ENCODE data around the gene MTAP.

MTAP gene

DNA sequence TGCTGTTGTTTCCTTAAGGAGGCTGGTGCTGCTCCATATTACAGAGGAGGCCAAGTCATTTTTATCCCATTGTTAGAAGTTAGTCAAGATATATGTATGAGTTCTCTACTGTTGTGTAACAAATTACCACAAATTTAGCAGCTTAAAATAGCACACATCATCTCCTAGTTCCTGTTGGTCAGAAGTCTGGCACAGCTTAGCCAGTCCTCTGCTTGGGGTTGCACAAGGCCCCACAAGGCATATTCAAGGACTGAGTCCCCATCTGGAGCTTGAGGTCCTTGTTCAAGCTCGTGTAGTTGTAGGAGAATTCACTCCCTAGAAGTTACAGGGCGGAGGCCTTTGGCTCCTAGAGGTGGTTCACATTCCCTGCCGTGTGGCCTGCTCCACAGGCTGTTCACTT lies 14.7 kb downstream of the MTAP start:
- no peaks in the 10 kb centered on the region for H3K9me2 ChIP-seq (replicated peaks; ENCODE audit: insufficient read depth, low read length)
- no peak overlapping the region for H3K4me2 ChIP-seq (ENCODE audit: low read depth, low read length, poor library complexity, severe bottlenecking)
- no peak overlapping the region for H3K27ac ChIP-seq (ENCODE audit: low read depth, low read length)
- peaks cover 21% of the 10 kb centered on the region for H3F3A ChIP-seq (ENCODE audit: insufficient read depth)
- peaks cover 43% of the 10 kb centered on the region for H3K36me3 ChIP-seq (ENCODE audit: low read length)
- no peaks in the 10 kb centered on the region for H3K9me3 ChIP-seq (ENCODE audit: insufficient read depth, low read length)
- peaks cover 11% of the 10 kb centered on the region for H4K20me1 ChIP-seq (ENCODE audit: low read depth, low read length)
- H3K9ac ChIP-seq (ENCODE audit: low read length) = no peak overlapping the region
- H3K4me3 ChIP-seq (ENCODE audit: insufficient read depth, low read length, poor library complexity, severe bottlenecking) = no peak overlapping the region
- H3K79me2 ChIP-seq (ENCODE audit: insufficient read depth, low read length) = peaks cover 77% of the 10 kb centered on the region
- no peak overlapping the region for H2AFZ ChIP-seq (ENCODE audit: low read depth, low read length, severe bottlenecking)
- no peaks in the 10 kb centered on the region for H3K27me3 ChIP-seq (ENCODE audit: low read length)
- TF ChIP-seq EZH2phosphoT487 (conservative IDR thresholded peaks at IDR 0.05; ENCODE audit: low read length) = no peak
- TF ChIP-seq, protein P1, sequence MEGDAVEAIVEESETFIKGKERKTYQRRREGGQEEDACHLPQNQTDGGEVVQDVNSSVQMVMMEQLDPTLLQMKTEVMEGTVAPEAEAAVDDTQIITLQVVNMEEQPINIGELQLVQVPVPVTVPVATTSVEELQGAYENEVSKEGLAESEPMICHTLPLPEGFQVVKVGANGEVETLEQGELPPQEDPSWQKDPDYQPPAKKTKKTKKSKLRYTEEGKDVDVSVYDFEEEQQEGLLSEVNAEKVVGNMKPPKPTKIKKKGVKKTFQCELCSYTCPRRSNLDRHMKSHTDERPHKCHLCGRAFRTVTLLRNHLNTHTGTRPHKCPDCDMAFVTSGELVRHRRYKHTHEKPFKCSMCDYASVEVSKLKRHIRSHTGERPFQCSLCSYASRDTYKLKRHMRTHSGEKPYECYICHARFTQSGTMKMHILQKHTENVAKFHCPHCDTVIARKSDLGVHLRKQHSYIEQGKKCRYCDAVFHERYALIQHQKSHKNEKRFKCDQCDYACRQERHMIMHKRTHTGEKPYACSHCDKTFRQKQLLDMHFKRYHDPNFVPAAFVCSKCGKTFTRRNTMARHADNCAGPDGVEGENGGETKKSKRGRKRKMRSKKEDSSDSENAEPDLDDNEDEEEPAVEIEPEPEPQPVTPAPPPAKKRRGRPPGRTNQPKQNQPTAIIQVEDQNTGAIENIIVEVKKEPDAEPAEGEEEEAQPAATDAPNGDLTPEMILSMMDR (IDR thresholded peaks at IDR 0.05; ENCODE audit: insufficient read depth, low read length, poor library complexity, severe bottlenecking) = no peak

- no peak overlapping the region for H3K4me2 ChIP-seq (ENCODE audit: low read depth, low read length, poor library complexity, severe bottlenecking)
- no peak overlapping the region for H3K27ac ChIP-seq (ENCODE audit: low read depth, low read length)
- H3K9me3 ChIP-seq (ENCODE audit: insufficient read depth, low read length) = no peaks in the 10 kb centered on the region
- peaks cover 14% of the 10 kb centered on the region for H3K36me3 ChIP-seq (ENCODE audit: low read length)
- no peak overlapping the region for H2AFZ ChIP-seq (ENCODE audit: low read depth, low read length, severe bottlenecking)
- peaks cover 14% of the 10 kb centered on the region for H4K20me1 ChIP-seq (ENCODE audit: low read depth, low read length)
- H3F3A ChIP-seq (ENCODE audit: insufficient read depth) = 0 out of 2 replicates have a peak, but pooled peaks cover 3% of the 10 kb centered on the region
- no peak overlapping the region for H3K9ac ChIP-seq (ENCODE audit: low read length)
- no peak for TF ChIP-seq EZH2phosphoT487 (conservative IDR thresholded peaks at IDR 0.05; ENCODE audit: low read length)
- TF ChIP-seq, protein P1 (IDR thresholded peaks at IDR 0.05; ENCODE audit: insufficient read depth, low read length, poor library complexity, severe bottlenecking) = no peak
- H3K4me3 ChIP-seq (ENCODE audit: insufficient read depth, low read length, poor library complexity, severe bottlenecking) = no peak overlapping the region
- H3K27me3 ChIP-seq (ENCODE audit: low read length) = no peaks in the 10 kb centered on the region
- peaks cover 32% of the 10 kb centered on the region for H3K79me2 ChIP-seq (ENCODE audit: insufficient read depth, low read length)
- H3K9me2 ChIP-seq (replicated peaks; ENCODE audit: insufficient read depth, low read length) = no peaks in the 10 kb centered on the region
Observed at GRCh38 chr9:21825637-21826036, 23.2 kb downstream of the MTAP start.

GRCh38 chr9:21828853-21829410 lies 26.5 kb downstream of the MTAP start:
- TF ChIP-seq EZH2phosphoT487 (conservative IDR thresholded peaks at IDR 0.05; ENCODE audit: low read length) = no peak
- TF ChIP-seq, protein P1 (IDR thresholded peaks at IDR 0.05; ENCODE audit: insufficient read depth, low read length, poor library complexity, severe bottlenecking) = no peak
- Histone ChIP-seq H2AFZ (ENCODE audit: low read depth, low read length, severe bottlenecking) (no peak overlapping the region), H4K20me1 (ENCODE audit: low read depth, low read length) (peaks cover 20% of the 10 kb centered on the region), H3K36me3 (ENCODE audit: low read length) (peaks cover 25% of the 10 kb centered on the region), H3K9me2 (replicated peaks; ENCODE audit: insufficient read depth, low read length) (no peaks in the 10 kb centered on the region), H3K9me3 (ENCODE audit: insufficient read depth, low read length) (no peaks in the 10 kb centered on the region), H3K4me2 (ENCODE audit: low read depth, low read length, poor library complexity, severe bottlenecking) (no peak overlapping the region), H3K79me2 (ENCODE audit: insufficient read depth, low read length) (peaks cover 46% of the 10 kb centered on the region), H3K9ac (ENCODE audit: low read length) (no peak overlapping the region), H3K27ac (ENCODE audit: low read depth, low read length) (no peak overlapping the region), H3K4me3 (ENCODE audit: insufficient read depth, low read length, poor library complexity, severe bottlenecking) (no peak overlapping the region), H3K27me3 (ENCODE audit: low read length) (no peaks in the 10 kb centered on the region), H3F3A (ENCODE audit: insufficient read depth) (peaks cover 22% of the 10 kb centered on the region)

Data from SU-DHL-6 (cell line).